Heart right ventricle (tissue), 16 donors: Measurements from ENCODE around the gene R3HCC1L. TPM values are rescaled to one million over a fixed set of nuclear protein-coding genes. Genes with fewer than 3 reads are reported as not detected.
A peak's percentile ranks its signal among the peaks of the same experiment; 100 is the strongest.

ENCODE experiments used
- ATAC-seq, 8 donors: fragments of 200-7000 bp; cut with Tn5 transposase; one replicate each; pipeline ENCODE4 v1.9.1; 2020; ENCODE audit warnings: mild to moderate bottlenecking in 8 of 8, moderate library complexity in 8 of 8, moderate number of reproducible peaks in 1 of 8
- DNase-seq, 2 donors: peaks; one replicate each; pipeline ENCODE4 v3.0.0-alpha.2; 2020
- H3K27ac ChIP-seq, 10 donors: fragments of 200-600 bp; sonication (generic) in 2 of 10; one replicate each; pipeline versions ENCODE4 v1.5.0 to v1.8.0; 2020 to 2022; ENCODE audit warnings: mild to moderate bottlenecking in 3 of 10
- H3K27me3 ChIP-seq, 7 donors: fragments of 200-600 bp; one replicate each; pipeline ENCODE4 v1.8.0; 2021 to 2022; ENCODE audit warnings: mild to moderate bottlenecking in 2 of 7
- H3K36me3 ChIP-seq, 9 donors: fragments of 200-600 bp; sonication (generic) in 1 of 9; one replicate each; pipeline versions ENCODE4 v1.5.0 to v1.8.0; 2020 to 2022; ENCODE audit warnings: mild to moderate bottlenecking in 2 of 9
- H3K4me1 ChIP-seq, 9 donors: fragments of 200-600 bp; sonication (generic) in 1 of 9; one replicate each; pipeline versions ENCODE4 v1.5.0 to v1.8.0; 2020 to 2022; ENCODE audit warnings: mild to moderate bottlenecking in 4 of 9
- H3K4me3 ChIP-seq, 10 donors: fragments of 200-600 bp; sonication (generic) in 2 of 10; one replicate each; pipeline versions ENCODE4 v1.5.0 to v1.8.0; 2020 to 2022; ENCODE audit warnings: mild to moderate bottlenecking in 7 of 10, moderate library complexity in 2 of 10
- H3K9me3 ChIP-seq, 11 donors: fragments of 200-600 bp in 10 of 11; sonication (generic) in 2 of 11; one replicate each; pipeline versions ENCODE4 v1.5.0 to v1.8.0; 2013 to 2022; ENCODE audit warnings: mild to moderate bottlenecking in 2 of 11, control low read depth in 1 of 11, moderate library complexity in 1 of 11
- CTCF ChIP-seq, 9 donors: fragments of 200-600 bp; sonication (generic) in 2 of 9; IDR thresholded peaks; one replicate each; pipeline versions ENCODE4 v1.5.0 to v1.8.0; 2021 to 2022; ENCODE audit warnings: antibody characterized with exemption in 9 of 9, mild to moderate bottlenecking in 5 of 9, moderate library complexity in 1 of 9
- WGBS, 2 donors: extraction: QIAGEN DNeasy Blood & Tissue Kit; methylation state at CpG; one replicate each; pipeline ENCODE4 v1.1.7; 2013; ENCODE audit warnings: inconsistent platforms in 1 of 2; 5-methylcytosine and 5-hydroxymethylcytosine counted together
- intact Hi-C, 10 donors: fragments of 100-400 bp; cut with DNase I; formaldehyde crosslinking; loops; one replicate each; pipeline versions ENCODE4 v1.11.1 to v1.14.2; 2022
- polyA plus RNA-seq, 2 donors: library from polyadenylated mRNA; stranded (reverse); fragments of 200-250 nt; gene quantifications; one replicate each; pipeline ENCODE4 v1.2.3, GENCODE V29; 2013
- total RNA-seq, 10 donors: library from RNA; stranded (reverse); fragmentation: NEBNext Ultra II Directional in 3 of 10; extraction: Animal tissue kit (Norgen Biotek cat#: 25700) in 3 of 10; gene quantifications; one replicate each; pipeline versions ENCODE4 v1.2.1 to v1.2.4, GENCODE V29; 2021 to 2023
- donor health status: Arrhythmogenic right ventricular cardiomyopathy.
- donor health status: ischemic (EF 13 %, LVEDD 7.1; RV severe dilation, severe dysfunction).
- donor health status: healthy with polysubstance abuse.
- donor health status: DM: no; HTN: yes; CAD: no.
- donor health status: DM: no; HTN: no; CAD: no.
- donor health status: ischemic (EF 25% LVEDD 6.9; RV normal size, moderate dysfunction).
- donor health status: ischemic (EF 25% LVEDD 5.7; RV mildly dilated, moderate dysfunction).
- donor health status: healthy.
- donor health status: DM: yes; HTN: yes; CAD: no.
- donor health status: Ischemic cardiomyopathy.
- donor health status: ischemic (EF 35%, LVEDD 5.7; RV mildly dilated, moderate dysfunction).
- donor health status: nonischemic (EF 11% LVEDD 7.7; RV severe dilation, severe dysfunction).
- donor health status: DM: yes; HTN: yes; CAD: no.
- donor health status: PGD.
- donor health status: ischemic (EF 29% LVEDD 5.4; RV normal size, mild dysfunction).
- donor health status: nonischemic (EF 23%, LVEDD 6.1; RV moderate dilation, normal function).

The R3HCC1L gene
- total and polyA plus RNA-seq, 12 donors = 3.3 to 6.9 (median 5.2) TPM

GRCh38 chr10:98088186-98088971 is 46.1 kb upstream of the R3HCC1L start:
- Histone ChIP-seq H3K27ac (no peak overlapping the region), H3K27me3 (peaks cover 0 to 45% (median 8%) of the 10 kb centered on the region in 7 donors), H3K9me3 (no peaks in the 10 kb centered on the region), H3K4me1 (peaks cover 0 to 10% (median 0%) of the 10 kb centered on the region in 9 donors), H3K36me3 (no peaks in the 10 kb centered on the region), H3K4me3 (no peak overlapping the region)
- peak in 6 of 8 donors; percentile 46 to 95 (median 73) for ATAC-seq
- 51 to 53% methylated on average over 7 of the region's 7 CpGs for WGBS, 2 donors
- intact Hi-C loops = no loop called here
- TF ChIP-seq CTCF (IDR thresholded peaks at IDR 0.05) = no peak
- peak; percentile 30 to 31 for DNase-seq

GRCh38 chr10:98090822-98091221 is 43.6 kb upstream of the R3HCC1L start:
- Histone ChIP-seq H3K4me1 (peaks cover 0 to 10% (median 0%) of the 10 kb centered on the region in 9 donors), H3K9me3 (no peaks in the 10 kb centered on the region), H3K27ac (no peak overlapping the region), H3K36me3 (no peaks in the 10 kb centered on the region), H3K27me3 (peaks cover 0 to 58% (median 12%) of the 10 kb centered on the region in 7 donors), H3K4me3 (no peak overlapping the region)
- 84 to 86% methylated on average over 3 of the region's 3 CpGs for WGBS, 2 donors
- intact Hi-C loops = loop anchor here in 1 of 10 donors (5.0 kb wide), 1 partner anchor 1319 kb away; no protein-coding TSS in a partner anchor
- no peak for TF ChIP-seq CTCF (IDR thresholded peaks at IDR 0.05)
- ATAC-seq (no peak), DNase-seq (no peak)

GRCh38 chr10:98096316-98096715 is 38.1 kb upstream of the R3HCC1L start:
- 69 to 78% methylated on average over 8 of the region's 8 CpGs for WGBS, 2 donors
- intact Hi-C loops = no loop called here
- Histone ChIP-seq H3K9me3 (no peaks in the 10 kb centered on the region), H3K4me3 (no peak overlapping the region), H3K4me1 (no peaks in the 10 kb centered on the region), H3K27ac (no peak overlapping the region), H3K36me3 (no peaks in the 10 kb centered on the region), H3K27me3 (peaks cover 0 to 49% (median 5%) of the 10 kb centered on the region in 7 donors)
- DNase-seq (no peak), ATAC-seq (no peak)
- TF ChIP-seq CTCF (IDR thresholded peaks at IDR 0.05) = no peak

- TF ChIP-seq CTCF (IDR thresholded peaks at IDR 0.05) = no peak
- no peaks in the 10 kb centered on the region for H3K36me3 ChIP-seq
- no peaks in the 10 kb centered on the region for H3K9me3 ChIP-seq
- ATAC-seq (no peak), DNase-seq (no peak)
- no peak overlapping the region for H3K27ac ChIP-seq
- H3K4me1 ChIP-seq = no peaks in the 10 kb centered on the region
- 72 to 78% methylated on average over 10 of the region's 10 CpGs for WGBS, 2 donors
- intact Hi-C loops = no loop called here
- no peak overlapping the region for H3K4me3 ChIP-seq
- peaks cover 0 to 47% (median 5%) of the 10 kb centered on the region in 7 donors for H3K27me3 ChIP-seq
These were observed 37.7 kb upstream of the R3HCC1L start for GRCh38 chr10:98096731-98097130.
